HepG2 (cell line): Measurements from ENCODE around the gene CASR.

Source experiments
- JARID2 ChIP-seq: sonication (generic); formaldehyde crosslinking; IDR thresholded peaks from 2 replicates; pipeline ENCODE4 v1.8.1; 2023; ENCODE audit warnings: missing genetic modification reagents, inconsistent platforms; ENCODE audit not compliant: insufficient replicate concordance
- KLF6 ChIP-seq: IDR thresholded peaks from 2 replicates; pipeline ENCODE4 v1.8.0; 2016; ENCODE audit warnings: missing biosample characterization, missing genetic modification reagents
- RARA ChIP-seq: IDR thresholded peaks from 2 replicates; pipeline ENCODE4 v1.6.1; 2016; ENCODE audit warnings: missing genetic modification reagents, missing compliant biosample characterization
- TMF1 ChIP-seq: sonication (generic); formaldehyde crosslinking; IDR thresholded peaks from 2 replicates; pipeline ENCODE4 v1.8.1; 2022; ENCODE audit warnings: low read depth, missing genetic modification reagents
- ZNF263 ChIP-seq: sonication (generic); formaldehyde crosslinking; IDR thresholded peaks from 2 replicates; pipeline ENCODE4 v1.4.0; 2020; ENCODE audit warnings: missing genetic modification reagents
- TF ChIP-seq, protein P1 (sequence below): sonication (generic); formaldehyde crosslinking; IDR thresholded peaks from 2 replicates; pipeline ENCODE4 v1.4.0; 2020; ENCODE audit warnings: missing genetic modification reagents

GRCh38 chr3:122217901-122218300 is 34.4 kb downstream of the CASR start:
- TF ChIP-seq ZNF263 (no peak), KLF6 (CRISPR knock-in tag) (no peak), TMF1 (CRISPR knock-in tag) (no peak), RARA (CRISPR knock-in tag) (no peak), JARID2 (CRISPR knock-in tag) (no peak)
- TF ChIP-seq, protein P1, sequence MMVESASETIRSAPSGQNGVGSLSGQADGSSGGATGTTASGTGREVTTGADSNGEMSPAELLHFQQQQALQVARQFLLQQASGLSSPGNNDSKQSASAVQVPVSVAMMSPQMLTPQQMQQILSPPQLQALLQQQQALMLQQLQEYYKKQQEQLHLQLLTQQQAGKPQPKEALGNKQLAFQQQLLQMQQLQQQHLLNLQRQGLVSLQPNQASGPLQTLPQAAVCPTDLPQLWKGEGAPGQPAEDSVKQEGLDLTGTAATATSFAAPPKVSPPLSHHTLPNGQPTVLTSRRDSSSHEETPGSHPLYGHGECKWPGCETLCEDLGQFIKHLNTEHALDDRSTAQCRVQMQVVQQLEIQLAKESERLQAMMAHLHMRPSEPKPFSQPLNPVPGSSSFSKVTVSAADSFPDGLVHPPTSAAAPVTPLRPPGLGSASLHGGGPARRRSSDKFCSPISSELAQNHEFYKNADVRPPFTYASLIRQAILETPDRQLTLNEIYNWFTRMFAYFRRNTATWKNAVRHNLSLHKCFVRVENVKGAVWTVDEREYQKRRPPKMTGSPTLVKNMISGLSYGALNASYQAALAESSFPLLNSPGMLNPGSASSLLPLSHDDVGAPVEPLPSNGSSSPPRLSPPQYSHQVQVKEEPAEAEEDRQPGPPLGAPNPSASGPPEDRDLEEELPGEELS = no peak
